GM12878 (cell line): ENCODE data around the gene ADAM33.

Experiments
- ASH2L ChIP-seq: fragments of 300-600, 200-600 bp; sonication (generic); IDR thresholded peaks from 2 replicates; pipeline ENCODE4 v1.6.1; 2017; ENCODE audit warnings: low read depth, mild to moderate bottlenecking, borderline replicate concordance
- ATF3 ChIP-seq: IDR thresholded peaks from 2 replicates; pipeline ENCODE4 v1.6.1; 2011; ENCODE audit warnings: low read depth, mild to moderate bottlenecking, low read length, moderate library complexity, borderline replicate concordance; ENCODE audit errors: extremely low read depth
- CBX3 ChIP-seq: fragments of 200-600 bp; sonication (generic); IDR thresholded peaks from 2 replicates; pipeline ENCODE4 v1.6.1; 2016; ENCODE audit warnings: low read depth, borderline replicate concordance
- CHD4 ChIP-seq: fragments of 200-600 bp; sonication (generic); IDR thresholded peaks from 2 replicates; pipeline ENCODE4 v1.6.1; 2016; ENCODE audit warnings: mild to moderate bottlenecking
- CTCF ChIP-seq, 3 experiments: IDR thresholded peaks in 2 of 3; conservative IDR thresholded peaks in 1 of 3; 2 replicates each; pipeline ENCODE4 v1.5.1; 2011; ENCODE audit warnings: low read depth in 3 of 3, low read length in 3 of 3, mild to moderate bottlenecking in 3 of 3, control low read depth in 2 of 3, moderate library complexity in 2 of 3, inconsistent platforms in 1 of 3, mixed read lengths in 1 of 3; ENCODE audit not compliant: control insufficient read depth in 2 of 3, insufficient read depth in 1 of 3; ENCODE audit errors: extremely low read depth in 1 of 3
- HDAC2 ChIP-seq: fragments of 200-600 bp; sonication (generic); IDR thresholded peaks from 2 replicates; pipeline ENCODE4 v1.6.1; 2017
- HDAC6 ChIP-seq: fragments of 200-600 bp; sonication (generic); IDR thresholded peaks from one replicate; pipeline ENCODE4 v1.8.0; 2017; ENCODE audit warnings: antibody characterized with exemption; ENCODE audit not compliant: unreplicated experiment
- POLR2A ChIP-seq: IDR thresholded peaks from 2 replicates; pipeline ENCODE4 v1.6.1; 2011; ENCODE audit warnings: low read depth, mild to moderate bottlenecking, low read length
- TF ChIP-seq, protein P1 (sequence below): fragments of 450-650 bp; formaldehyde crosslinking; IDR thresholded peaks from 2 replicates; pipeline ENCODE4 v1.5.0; 2022; ENCODE audit warnings: mild to moderate bottlenecking, missing genetic modification characterization

DNA sequence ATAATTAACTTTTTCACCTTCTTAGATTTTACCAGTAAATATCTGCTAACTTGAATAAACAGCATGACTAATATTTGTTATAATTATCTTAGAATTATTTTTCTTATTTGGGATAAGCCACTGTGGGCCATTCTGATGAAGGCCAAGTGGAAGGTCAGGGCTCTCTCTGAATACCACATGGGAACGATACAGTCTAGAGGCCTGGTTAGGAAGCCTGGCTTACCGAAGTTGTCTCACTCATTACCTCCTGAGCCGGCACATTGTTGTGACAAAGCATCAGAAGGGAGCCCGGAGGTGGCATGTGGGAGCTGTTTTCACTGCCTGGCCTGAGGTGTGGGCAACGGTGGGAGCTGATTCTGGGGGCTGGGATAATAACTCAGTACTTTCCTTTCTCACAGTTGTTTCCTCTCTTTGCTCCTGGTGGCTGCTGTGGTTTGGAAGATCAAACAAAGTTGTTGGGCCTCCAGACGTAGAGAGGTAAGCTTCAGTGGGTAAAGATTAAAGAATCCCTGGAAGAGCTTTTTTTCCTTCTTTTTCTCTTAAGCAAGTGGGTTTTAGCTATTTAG, 47.8 kb downstream of the ADAM33 start:
- TF ChIP-seq CTCF (IDR thresholded peaks at IDR 0.05 in 2 of 3, conservative IDR thresholded peaks at IDR 0.05 in 1 of 3; ENCODE audit: control insufficient read depth in 2 of 3, extremely low read depth in 1 of 3, insufficient read depth in 1 of 3, low read depth in 3 of 3, low read length in 3 of 3) (no peak), CHD4 (no peak), HDAC6 (no peak), ATF3 (no peak), HDAC2 (no peak), ASH2L (no peak), CBX3 (no peak), POLR2A (no peak)
- TF ChIP-seq, protein P1, sequence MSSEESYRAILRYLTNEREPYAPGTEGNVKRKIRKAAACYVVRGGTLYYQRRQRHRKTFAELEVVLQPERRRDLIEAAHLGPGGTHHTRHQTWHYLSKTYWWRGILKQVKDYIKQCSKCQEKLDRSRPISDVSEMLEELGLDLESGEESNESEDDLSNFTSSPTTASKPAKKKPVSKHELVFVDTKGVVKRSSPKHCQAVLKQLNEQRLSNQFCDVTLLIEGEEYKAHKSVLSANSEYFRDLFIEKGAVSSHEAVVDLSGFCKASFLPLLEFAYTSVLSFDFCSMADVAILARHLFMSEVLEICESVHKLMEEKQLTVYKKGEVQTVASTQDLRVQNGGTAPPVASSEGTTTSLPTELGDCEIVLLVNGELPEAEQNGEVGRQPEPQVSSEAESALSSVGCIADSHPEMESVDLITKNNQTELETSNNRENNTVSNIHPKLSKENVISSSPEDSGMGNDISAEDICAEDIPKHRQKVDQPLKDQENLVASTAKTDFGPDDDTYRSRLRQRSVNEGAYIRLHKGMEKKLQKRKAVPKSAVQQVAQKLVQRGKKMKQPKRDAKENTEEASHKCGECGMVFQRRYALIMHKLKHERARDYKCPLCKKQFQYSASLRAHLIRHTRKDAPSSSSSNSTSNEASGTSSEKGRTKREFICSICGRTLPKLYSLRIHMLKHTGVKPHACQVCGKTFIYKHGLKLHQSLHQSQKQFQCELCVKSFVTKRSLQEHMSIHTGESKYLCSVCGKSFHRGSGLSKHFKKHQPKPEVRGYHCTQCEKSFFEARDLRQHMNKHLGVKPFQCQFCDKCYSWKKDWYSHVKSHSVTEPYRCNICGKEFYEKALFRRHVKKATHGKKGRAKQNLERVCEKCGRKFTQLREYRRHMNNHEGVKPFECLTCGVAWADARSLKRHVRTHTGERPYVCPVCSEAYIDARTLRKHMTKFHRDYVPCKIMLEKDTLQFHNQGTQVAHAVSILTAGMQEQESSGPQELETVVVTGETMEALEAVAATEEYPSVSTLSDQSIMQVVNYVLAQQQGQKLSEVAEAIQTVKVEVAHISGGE (CRISPR knock-in tag): no peak
